ENCODE data around the gene CTIF. TPM values are rescaled to one million over a fixed set of nuclear protein-coding genes. Genes with fewer than 3 reads are reported as not detected.

CTIF gene
- total RNA-seq, 1 donor, result 65.9 TPM

DNA sequence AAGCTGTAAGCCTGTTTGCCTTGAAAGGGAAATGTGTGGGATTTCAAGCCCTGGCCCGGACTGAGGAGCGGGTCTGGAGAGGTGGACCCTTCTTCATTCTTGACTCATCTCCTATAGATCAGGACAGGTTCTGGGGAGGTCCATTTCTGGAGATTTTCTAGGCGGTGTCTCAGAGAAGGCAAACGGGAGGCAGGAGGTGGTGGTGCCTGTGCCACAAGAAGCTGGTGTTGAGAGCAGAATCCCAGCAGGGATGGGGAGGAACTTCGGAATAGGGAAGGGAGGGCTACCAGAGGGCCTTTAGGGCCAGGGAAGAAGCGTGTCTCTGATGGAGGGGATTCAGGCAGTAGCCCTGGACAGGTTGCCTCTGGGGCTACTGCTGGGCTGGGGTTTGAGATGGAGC is 93.0 kb downstream of the CTIF start:
- TF ChIP-seq, protein P1, sequence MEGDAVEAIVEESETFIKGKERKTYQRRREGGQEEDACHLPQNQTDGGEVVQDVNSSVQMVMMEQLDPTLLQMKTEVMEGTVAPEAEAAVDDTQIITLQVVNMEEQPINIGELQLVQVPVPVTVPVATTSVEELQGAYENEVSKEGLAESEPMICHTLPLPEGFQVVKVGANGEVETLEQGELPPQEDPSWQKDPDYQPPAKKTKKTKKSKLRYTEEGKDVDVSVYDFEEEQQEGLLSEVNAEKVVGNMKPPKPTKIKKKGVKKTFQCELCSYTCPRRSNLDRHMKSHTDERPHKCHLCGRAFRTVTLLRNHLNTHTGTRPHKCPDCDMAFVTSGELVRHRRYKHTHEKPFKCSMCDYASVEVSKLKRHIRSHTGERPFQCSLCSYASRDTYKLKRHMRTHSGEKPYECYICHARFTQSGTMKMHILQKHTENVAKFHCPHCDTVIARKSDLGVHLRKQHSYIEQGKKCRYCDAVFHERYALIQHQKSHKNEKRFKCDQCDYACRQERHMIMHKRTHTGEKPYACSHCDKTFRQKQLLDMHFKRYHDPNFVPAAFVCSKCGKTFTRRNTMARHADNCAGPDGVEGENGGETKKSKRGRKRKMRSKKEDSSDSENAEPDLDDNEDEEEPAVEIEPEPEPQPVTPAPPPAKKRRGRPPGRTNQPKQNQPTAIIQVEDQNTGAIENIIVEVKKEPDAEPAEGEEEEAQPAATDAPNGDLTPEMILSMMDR (IDR thresholded peaks at IDR 0.05; ENCODE audit: extremely low read depth, low read depth, low read length), result no peak
- H3K4me2 ChIP-seq (ENCODE audit: insufficient read depth, low read length), result no peak overlapping the region
- no peak for DNase-seq (ENCODE audit: insufficient read length, low spot score, missing footprints)

GRCh38 chr18:48632676-48633257 is 93.9 kb downstream of the CTIF start:
- no peak for DNase-seq (ENCODE audit: insufficient read length, low spot score, missing footprints)
- Histone ChIP-seq H4K20me1 (ENCODE audit: insufficient read depth, low read length) (peaks cover 30% of the 10 kb centered on the region), H3K4me3 (ENCODE audit: insufficient read depth, low read length) (no peak overlapping the region), H3K27me3 (ENCODE audit: insufficient read depth, low read length) (no peaks in the 10 kb centered on the region), H2AFZ (ENCODE audit: low read length) (no peak overlapping the region), H3K27ac (ENCODE audit: low read depth, low read length) (no peak overlapping the region), H3K79me2 (ENCODE audit: insufficient read depth, low read length) (peaks cover 5% of the 10 kb centered on the region), H3K9me3 (ENCODE audit: low read depth, low read length) (no peaks in the 10 kb centered on the region), H3K4me2 (ENCODE audit: insufficient read depth, low read length) (no peak overlapping the region), H3K4me1 (ENCODE audit: insufficient read depth, low read length) (peaks cover 18% of the 10 kb centered on the region), H3K36me3 (ENCODE audit: insufficient read depth, low read length) (peaks cover 11% of the 10 kb centered on the region)
- TF ChIP-seq, protein P1 (IDR thresholded peaks at IDR 0.05; ENCODE audit: extremely low read depth, low read depth, low read length), result no peak

More for the DNA sequence above, 93.0 kb downstream of the CTIF start:
- Histone ChIP-seq H2AFZ (ENCODE audit: low read length) (no peak overlapping the region), H3K4me1 (ENCODE audit: insufficient read depth, low read length) (peaks cover 19% of the 10 kb centered on the region), H3K4me3 (ENCODE audit: insufficient read depth, low read length) (no peak overlapping the region), H3K9me3 (ENCODE audit: low read depth, low read length) (no peaks in the 10 kb centered on the region), H4K20me1 (ENCODE audit: insufficient read depth, low read length) (peaks cover 24% of the 10 kb centered on the region), H3K27me3 (ENCODE audit: insufficient read depth, low read length) (no peaks in the 10 kb centered on the region), H3K27ac (ENCODE audit: low read depth, low read length) (no peak overlapping the region), H3K36me3 (ENCODE audit: insufficient read depth, low read length) (peaks cover 11% of the 10 kb centered on the region), H3K79me2 (ENCODE audit: insufficient read depth, low read length) (peaks cover 5% of the 10 kb centered on the region)

- Histone ChIP-seq H3K4me1 (ENCODE audit: insufficient read depth, low read length) (peaks cover 6% of the 10 kb centered on the region), H4K20me1 (ENCODE audit: insufficient read depth, low read length) (peaks cover 48% of the 10 kb centered on the region), H3K9me3 (ENCODE audit: low read depth, low read length) (no peaks in the 10 kb centered on the region), H3K79me2 (ENCODE audit: insufficient read depth, low read length) (no peaks in the 10 kb centered on the region), H3K36me3 (ENCODE audit: insufficient read depth, low read length) (peaks cover 6% of the 10 kb centered on the region), H3K4me2 (ENCODE audit: insufficient read depth, low read length) (no peak overlapping the region), H3K27ac (ENCODE audit: low read depth, low read length) (no peak overlapping the region), H3K4me3 (ENCODE audit: insufficient read depth, low read length) (no peak overlapping the region), H2AFZ (ENCODE audit: low read length) (no peak overlapping the region), H3K27me3 (ENCODE audit: insufficient read depth, low read length) (no peaks in the 10 kb centered on the region)
- DNase-seq (ENCODE audit: insufficient read length, low spot score, missing footprints), result no peak
- TF ChIP-seq, protein P1 (IDR thresholded peaks at IDR 0.05; ENCODE audit: extremely low read depth, low read depth, low read length), result no peak
Observed at GRCh38 chr18:48634491-48634890, 95.7 kb downstream of the CTIF start.

DNA sequence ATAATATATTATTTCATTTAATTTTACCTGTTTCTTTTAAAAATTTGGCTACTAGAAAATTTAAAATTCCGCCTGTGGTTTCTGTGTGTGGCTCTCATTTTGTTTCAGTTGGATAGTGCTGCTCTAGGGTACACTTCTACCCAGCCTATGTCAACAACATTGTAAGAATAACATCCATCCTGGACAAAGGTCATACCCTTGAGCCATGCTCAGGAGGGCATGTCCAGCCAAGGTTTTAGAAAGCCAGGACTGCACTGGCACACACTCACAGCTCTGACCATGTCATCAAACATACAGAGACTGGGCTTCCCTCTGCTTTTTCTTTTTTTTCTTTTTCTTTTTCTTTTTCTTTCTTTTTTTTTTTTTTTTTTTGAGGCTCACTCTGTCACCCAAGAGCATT is 96.1 kb downstream of the CTIF start:
- Histone ChIP-seq H4K20me1 (ENCODE audit: insufficient read depth, low read length) (peaks cover 52% of the 10 kb centered on the region), H3K4me1 (ENCODE audit: insufficient read depth, low read length) (peaks cover 3% of the 10 kb centered on the region), H2AFZ (ENCODE audit: low read length) (no peak overlapping the region), H3K36me3 (ENCODE audit: insufficient read depth, low read length) (peaks cover 6% of the 10 kb centered on the region), H3K9me3 (ENCODE audit: low read depth, low read length) (no peaks in the 10 kb centered on the region), H3K27ac (ENCODE audit: low read depth, low read length) (no peak overlapping the region), H3K27me3 (ENCODE audit: insufficient read depth, low read length) (no peaks in the 10 kb centered on the region), H3K4me2 (ENCODE audit: insufficient read depth, low read length) (no peak overlapping the region), H3K4me3 (ENCODE audit: insufficient read depth, low read length) (no peak overlapping the region), H3K79me2 (ENCODE audit: insufficient read depth, low read length) (no peaks in the 10 kb centered on the region)
- no peak for DNase-seq (ENCODE audit: insufficient read length, low spot score, missing footprints)
- TF ChIP-seq, protein P1 (IDR thresholded peaks at IDR 0.05; ENCODE audit: extremely low read depth, low read depth, low read length), result no peak
